ENCODE results near the gene SIRPD. TPM values are rescaled to one million over a fixed set of nuclear protein-coding genes. Genes with fewer than 3 reads are reported as not detected.

The SIRPD gene
- total RNA-seq (under 1 TPM in 1 of 2 experiments, not detected in 1; 0.17 TPM), polyA plus RNA-seq (under 1 TPM in 1 of 2 donors, not detected in 1; 0.11 TPM)

DNA sequence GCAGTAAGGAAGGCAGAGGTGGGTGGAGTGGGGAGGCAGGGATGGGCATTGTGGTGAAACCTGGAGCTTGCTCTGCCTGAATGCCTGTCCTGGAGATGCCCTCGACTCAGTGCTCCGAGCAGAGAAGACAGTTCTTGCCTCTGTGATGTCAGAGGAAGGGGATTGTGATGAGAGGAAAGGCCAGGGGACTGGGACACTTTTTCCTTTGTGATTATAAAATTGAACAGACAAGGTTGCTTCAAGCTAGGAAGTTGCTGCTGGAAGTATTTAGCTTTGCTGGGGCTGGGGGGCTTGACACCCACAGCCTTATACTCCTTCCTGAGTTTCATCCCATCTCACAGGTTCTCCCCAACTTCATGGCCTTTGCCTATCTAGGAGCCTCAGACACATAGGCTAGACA is at the start of gene SIRPD:
Gene SIRPD, minus strand, starts transcription at position 101 of the 400 bp plus-strand sequence. Its CDS starts 52 bp downstream, at position 49.
- Mint-ChIP-seq H3K4me1 (peaks cover 0 to 9% (median 7%) of the 10 kb centered on the region in 4 donors), H3K27me3 (no peaks in the 10 kb centered on the region), H3K27ac (peak within 1 kb of the TSS in 3 of 7 donors; percentile 23 to 67 (median 54)), H3K36me3 (peaks cover 0 to 16% of the 10 kb centered on the region in 2 donors), H3K4me3 (no peak within 1 kb of the TSS), H3K9me3 (peaks cover 0 to 6% (median 3%) of the 10 kb centered on the region in 8 donors)
- no peak for DNase-seq
- CTCF ChIA-PET (ENCODE audit: partially characterized antibody), result interaction anchor here (0.6 to 5.7 kb wide), 8 partner anchors 11 to 219 kb away, joined by 3 to 68 read pairs (median 3); no protein-coding TSS in a partner anchor
- POLR2A ChIA-PET (ENCODE audit: partially characterized antibody), result no interaction called here
- H3K36me3 ChIP-seq (ENCODE audit: insufficient read depth, low read length), result no peaks in the 10 kb centered on the region
- intact Hi-C loops (cut with micrococcal nuclease), result no loop called here
- no peak within 1 kb of the TSS for H3K27ac ChIP-seq (ENCODE audit: low read depth, low read length)
- no peaks in the 10 kb centered on the region for H3K27me3 ChIP-seq (ENCODE audit: insufficient read depth, low read length)
- H3K4me1 ChIP-seq (ENCODE audit: insufficient read depth, low read length), result no peaks in the 10 kb centered on the region
- no peaks in the 10 kb centered on the region for H3K9me3 ChIP-seq (ENCODE audit: control insufficient read depth in 1 of 2, low read length in 2 of 2)
- no peak within 1 kb of the TSS for H3K4me3 ChIP-seq (ENCODE audit: low read length in 2 of 2)

GRCh38 chr20:1600736-1601135 is 43.2 kb upstream of the SIRPD start:
- intact Hi-C loops (cut with micrococcal nuclease), result no loop called here
- Mint-ChIP-seq H3K4me1 (no peaks in the 10 kb centered on the region), H3K27me3 (no peaks in the 10 kb centered on the region), H3K27ac (no peak overlapping the region), H3K36me3 (peaks cover 0 to 24% of the 10 kb centered on the region in 2 donors), H3K9me3 (no peaks in the 10 kb centered on the region), H3K4me3 (no peak overlapping the region)
- DNase-seq, result no peak
- Histone ChIP-seq H3K4me3 (ENCODE audit: low read length in 2 of 2) (no peak overlapping the region), H3K27ac (ENCODE audit: low read depth, low read length) (no peak overlapping the region), H3K4me1 (ENCODE audit: insufficient read depth, low read length) (no peaks in the 10 kb centered on the region), H3K36me3 (ENCODE audit: insufficient read depth, low read length) (no peaks in the 10 kb centered on the region), H3K9me3 (ENCODE audit: control insufficient read depth in 1 of 2, low read length in 2 of 2) (no peaks in the 10 kb centered on the region), H3K27me3 (ENCODE audit: insufficient read depth, low read length) (no peaks in the 10 kb centered on the region)
- POLR2A ChIA-PET (ENCODE audit: partially characterized antibody), result no interaction called here
- CTCF ChIA-PET (ENCODE audit: partially characterized antibody), result no interaction called here

- Mint-ChIP-seq H3K36me3 (peaks cover 0 to 20% of the 10 kb centered on the region in 2 donors), H3K9me3 (peaks cover 0 to 3% (median 0%) of the 10 kb centered on the region in 8 donors), H3K4me1 (no peaks in the 10 kb centered on the region), H3K4me3 (no peak overlapping the region), H3K27ac (no peak overlapping the region), H3K27me3 (no peaks in the 10 kb centered on the region)
- H3K9me3 ChIP-seq (ENCODE audit: control insufficient read depth in 1 of 2, low read length in 2 of 2), result no peaks in the 10 kb centered on the region
- H3K36me3 ChIP-seq (ENCODE audit: insufficient read depth, low read length), result no peaks in the 10 kb centered on the region
- ChIA-PET CTCF (ENCODE audit: partially characterized antibody) (no interaction called here), POLR2A (ENCODE audit: partially characterized antibody) (no interaction called here)
- no peak overlapping the region for H3K4me3 ChIP-seq (ENCODE audit: low read length in 2 of 2)
- intact Hi-C loops (cut with micrococcal nuclease), result no loop called here
- no peaks in the 10 kb centered on the region for H3K4me1 ChIP-seq (ENCODE audit: insufficient read depth, low read length)
- H3K27me3 ChIP-seq (ENCODE audit: insufficient read depth, low read length), result no peaks in the 10 kb centered on the region
- DNase-seq, result no peak
- no peak overlapping the region for H3K27ac ChIP-seq (ENCODE audit: low read depth, low read length)
Observed at GRCh38 chr20:1595333-1595732, 37.8 kb upstream of the SIRPD start.

DNA sequence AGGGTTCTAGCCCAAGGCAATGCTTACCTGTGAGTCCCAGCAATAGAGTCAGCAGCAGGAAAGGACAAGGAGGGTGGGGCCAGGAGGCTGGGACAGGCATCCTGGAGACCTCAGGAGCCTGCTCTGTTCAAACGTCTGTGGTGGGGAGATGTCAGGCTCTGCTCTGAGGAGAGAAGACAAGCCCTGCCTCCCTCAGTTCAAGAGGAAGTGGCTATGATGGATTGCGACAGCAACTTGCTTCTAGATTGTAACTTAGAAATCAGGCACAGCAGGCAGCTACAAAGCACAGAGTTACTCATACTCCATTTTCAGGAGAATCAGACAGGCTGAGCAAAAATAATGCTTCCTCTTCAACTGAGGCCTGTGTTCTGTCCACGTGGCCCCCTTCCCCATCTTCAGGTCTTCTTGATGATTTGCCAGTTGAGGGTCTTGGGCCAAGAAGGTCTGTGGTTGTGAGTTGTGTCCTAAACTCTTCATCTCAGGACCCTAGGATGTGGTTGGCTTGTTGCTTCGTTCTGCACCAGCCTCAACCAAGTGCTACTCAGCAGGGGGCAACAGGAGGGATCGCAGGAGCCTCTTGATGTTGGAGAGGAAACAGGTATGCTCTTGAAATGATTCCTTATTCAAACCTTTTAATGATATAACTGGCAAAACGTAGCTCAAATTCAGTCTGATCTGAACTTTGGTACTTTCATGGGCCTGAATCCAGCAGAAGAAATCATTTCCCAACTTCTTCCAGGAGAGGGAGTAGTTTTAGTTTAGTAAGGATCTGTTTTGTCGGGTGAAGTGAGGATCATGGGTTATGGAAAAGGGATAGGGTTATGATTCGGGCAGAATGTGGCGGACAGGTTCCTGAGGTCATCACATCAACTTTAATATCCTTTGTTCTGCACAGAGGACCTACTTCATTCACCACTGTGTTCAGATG is 31.3 kb upstream of the SIRPD start:
- Mint-ChIP-seq H3K4me1 (peaks cover 0 to 31% (median 15%) of the 10 kb centered on the region in 4 donors), H3K9me3 (peaks cover 0 to 3% (median 0%) of the 10 kb centered on the region in 8 donors), H3K36me3 (no peaks in the 10 kb centered on the region), H3K4me3 (peak overlapping the region in 4 of 8 donors; percentile 53 to 73 (median 58)), H3K27me3 (no peaks in the 10 kb centered on the region), H3K27ac (peak overlapping the region in 3 of 7 donors; percentile 71 to 87 (median 85))
- POLR2A ChIA-PET (ENCODE audit: partially characterized antibody), result no interaction called here
- Histone ChIP-seq H3K4me3 (ENCODE audit: low read length in 2 of 2) (no peak overlapping the region), H3K27me3 (ENCODE audit: insufficient read depth, low read length) (no peaks in the 10 kb centered on the region), H3K4me1 (ENCODE audit: insufficient read depth, low read length) (peaks cover 17% of the 10 kb centered on the region), H3K9me3 (ENCODE audit: control insufficient read depth in 1 of 2, low read length in 2 of 2) (no peaks in the 10 kb centered on the region), H3K27ac (ENCODE audit: low read depth, low read length) (no peak overlapping the region), H3K36me3 (ENCODE audit: insufficient read depth, low read length) (no peaks in the 10 kb centered on the region)
- CTCF ChIA-PET (ENCODE audit: partially characterized antibody), result no interaction called here
- peak in 2 of 5 donors; percentile 43 for DNase-seq
- intact Hi-C loops (cut with micrococcal nuclease), result loop anchor here (2.0 kb wide), 1 partner anchor 146 kb away; no protein-coding TSS in a partner anchor

DNA sequence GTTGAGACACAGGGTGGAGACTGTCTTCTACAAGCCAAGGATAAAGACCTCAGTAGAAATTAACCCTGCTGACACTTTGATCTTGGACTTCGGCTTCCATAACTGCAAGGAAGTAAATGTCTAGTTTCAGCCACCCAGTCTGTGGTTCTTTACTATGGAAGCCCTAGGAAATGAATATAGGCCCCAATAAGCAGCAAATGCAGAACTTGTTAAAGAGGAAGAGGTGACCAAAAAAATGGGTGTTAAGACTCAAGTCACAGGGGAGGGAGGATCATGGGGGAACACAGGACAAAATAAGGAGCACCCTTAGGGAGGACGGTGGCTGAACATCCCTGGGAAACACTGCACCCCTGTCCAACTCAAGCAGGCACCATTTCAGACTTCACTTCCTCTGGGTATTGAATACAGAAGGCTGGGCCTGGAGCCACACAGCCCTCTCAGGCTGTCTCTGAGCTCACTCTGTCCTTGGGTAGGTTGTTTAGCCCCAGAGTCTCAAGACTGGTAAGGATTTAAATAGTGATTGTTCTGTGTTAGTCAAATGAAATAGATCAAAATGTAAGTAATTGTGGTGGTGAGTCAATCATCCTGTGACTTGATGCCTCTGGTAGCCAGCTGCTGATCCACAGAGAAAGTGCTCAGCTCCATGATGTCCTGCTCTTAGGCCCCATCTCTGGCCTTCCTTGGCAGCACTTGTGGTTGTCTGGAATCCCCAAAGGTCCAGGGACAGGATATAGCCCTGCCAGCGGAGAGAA is 30.5 kb upstream of the SIRPD start:
- peaks cover 17% of the 10 kb centered on the region for H3K4me1 ChIP-seq (ENCODE audit: insufficient read depth, low read length)
- peaks cover 0 to 31% (median 15%) of the 10 kb centered on the region in 4 donors for H3K4me1 Mint-ChIP-seq
- peak in 1 of 5 donors; percentile 3 for DNase-seq
- no peaks in the 10 kb centered on the region for H3K27me3 Mint-ChIP-seq
- peaks cover 0 to 3% (median 0%) of the 10 kb centered on the region in 8 donors for H3K9me3 Mint-ChIP-seq
- POLR2A ChIA-PET (ENCODE audit: partially characterized antibody), result no interaction called here
- no peaks in the 10 kb centered on the region for H3K27me3 ChIP-seq (ENCODE audit: insufficient read depth, low read length)
- no peak overlapping the region for H3K4me3 ChIP-seq (ENCODE audit: low read length in 2 of 2)
- intact Hi-C loops (cut with micrococcal nuclease), result loop anchor here (2.0 kb wide), 1 partner anchor 147 kb away; no protein-coding TSS in a partner anchor
- no peak overlapping the region for H3K27ac ChIP-seq (ENCODE audit: low read depth, low read length)
- no peaks in the 10 kb centered on the region for H3K9me3 ChIP-seq (ENCODE audit: control insufficient read depth in 1 of 2, low read length in 2 of 2)
- H3K27ac Mint-ChIP-seq, result peak overlapping the region in 3 of 7 donors; percentile 71 to 87 (median 85)
- H3K36me3 Mint-ChIP-seq, result no peaks in the 10 kb centered on the region
- CTCF ChIA-PET (ENCODE audit: partially characterized antibody), result no interaction called here
- H3K36me3 ChIP-seq (ENCODE audit: insufficient read depth, low read length), result no peaks in the 10 kb centered on the region
- H3K4me3 Mint-ChIP-seq, result peak overlapping the region in 4 of 8 donors; percentile 53 to 73 (median 58)

DNA sequence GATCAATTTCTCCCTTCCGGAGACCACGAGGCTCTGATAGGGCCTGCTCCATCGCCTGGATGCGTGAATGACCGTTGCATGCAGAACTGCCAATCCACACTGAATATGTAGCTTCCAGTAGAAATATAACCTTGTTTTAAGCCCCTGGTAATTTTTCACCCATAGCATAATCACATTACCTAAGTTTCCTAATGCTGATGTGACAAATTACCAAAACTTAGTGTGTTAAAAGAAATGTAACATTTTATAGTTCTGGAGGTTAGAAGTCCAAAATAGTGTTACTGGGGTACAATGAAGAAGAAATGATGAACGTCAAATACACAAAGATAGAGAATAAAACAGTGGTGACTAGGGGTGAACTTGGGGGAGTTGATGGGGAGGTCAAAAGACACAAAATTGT is 22.0 kb upstream of the SIRPD start:
- Histone ChIP-seq H3K27ac (ENCODE audit: low read depth, low read length) (no peak overlapping the region), H3K36me3 (ENCODE audit: insufficient read depth, low read length) (no peaks in the 10 kb centered on the region), H3K4me3 (ENCODE audit: low read length in 2 of 2) (no peak overlapping the region), H3K9me3 (ENCODE audit: control insufficient read depth in 1 of 2, low read length in 2 of 2) (no peaks in the 10 kb centered on the region), H3K27me3 (ENCODE audit: insufficient read depth, low read length) (no peaks in the 10 kb centered on the region), H3K4me1 (ENCODE audit: insufficient read depth, low read length) (no peaks in the 10 kb centered on the region)
- intact Hi-C loops (cut with micrococcal nuclease), result loop anchor here (2.0 kb wide), 1 partner anchor 33 kb away; no protein-coding TSS in a partner anchor
- no peaks in the 10 kb centered on the region for H3K27me3 Mint-ChIP-seq
- DNase-seq, result no peak
- no peaks in the 10 kb centered on the region for H3K9me3 Mint-ChIP-seq
- H3K27ac Mint-ChIP-seq, result no peak overlapping the region
- no peaks in the 10 kb centered on the region for H3K36me3 Mint-ChIP-seq
- H3K4me1 Mint-ChIP-seq, result no peaks in the 10 kb centered on the region
- H3K4me3 Mint-ChIP-seq, result no peak overlapping the region
- ChIA-PET POLR2A (ENCODE audit: partially characterized antibody) (interaction anchor here (1.5 kb wide), 1 partner anchor 36 kb away, joined by 3 read pairs; no protein-coding TSS in a partner anchor), CTCF (ENCODE audit: partially characterized antibody) (no interaction called here)

- Mint-ChIP-seq H3K36me3 (no peaks in the 10 kb centered on the region), H3K4me3 (no peak overlapping the region), H3K27ac (no peak overlapping the region), H3K4me1 (no peaks in the 10 kb centered on the region), H3K9me3 (no peaks in the 10 kb centered on the region), H3K27me3 (no peaks in the 10 kb centered on the region)
- intact Hi-C loops (cut with micrococcal nuclease), result loop anchor here (2.0 kb wide), 1 partner anchor 35 kb away; no protein-coding TSS in a partner anchor
- H3K4me3 ChIP-seq (ENCODE audit: low read length in 2 of 2), result no peak overlapping the region
- no peak overlapping the region for H3K27ac ChIP-seq (ENCODE audit: low read depth, low read length)
- H3K9me3 ChIP-seq (ENCODE audit: control insufficient read depth in 1 of 2, low read length in 2 of 2), result no peaks in the 10 kb centered on the region
- H3K4me1 ChIP-seq (ENCODE audit: insufficient read depth, low read length), result no peaks in the 10 kb centered on the region
- no peaks in the 10 kb centered on the region for H3K36me3 ChIP-seq (ENCODE audit: insufficient read depth, low read length)
- no peaks in the 10 kb centered on the region for H3K27me3 ChIP-seq (ENCODE audit: insufficient read depth, low read length)
- CTCF ChIA-PET (ENCODE audit: partially characterized antibody), result no interaction called here
- POLR2A ChIA-PET (ENCODE audit: partially characterized antibody), result no interaction called here
- no peak for DNase-seq
Observed at GRCh38 chr20:1577906-1578305, 20.4 kb upstream of the SIRPD start.
